Parathyroid adenoma (tissue), 2 donors: Measurements from ENCODE around the gene TMEM135.
A peak's percentile ranks its signal among the peaks of the same experiment; 100 is the strongest.

ENCODE experiments used
- H2AFZ ChIP-seq: fragments of 300-600 bp; sonication (generic); one replicate; pipeline ENCODE4 v1.7.0; 2017; ENCODE audit warnings: antibody characterized with exemption, mild to moderate bottlenecking
- H3K27ac ChIP-seq: fragments of 300-600 bp; sonication (generic); one replicate; pipeline ENCODE4 v1.7.0; 2017
- H3K27me3 ChIP-seq: fragments of 300-600 bp; sonication (generic); one replicate; pipeline ENCODE4 v1.7.0; 2017; ENCODE audit warnings: low read length; ENCODE audit not compliant: control insufficient read depth, insufficient read depth
- H3K36me3 ChIP-seq: fragments of 300-600 bp; sonication (generic); one replicate; pipeline ENCODE4 v1.7.0; 2017; ENCODE audit warnings: low read length; ENCODE audit not compliant: control insufficient read depth, insufficient read depth
- H3K4me1 ChIP-seq: fragments of 300-600 bp; sonication (generic); one replicate; pipeline ENCODE4 v1.7.0; 2017; ENCODE audit warnings: control low read depth
- H3K4me2 ChIP-seq: fragments of 300-600 bp; sonication (generic); one replicate; pipeline ENCODE4 v1.7.0; 2017; ENCODE audit warnings: low read length
- H3K4me3 ChIP-seq: fragments of 300-600 bp; sonication (generic); one replicate; pipeline ENCODE4 v1.7.0; 2017; ENCODE audit warnings: low read depth, low read length
- H3K79me2 ChIP-seq: fragments of 300-600 bp; sonication (generic); one replicate; pipeline ENCODE4 v1.7.0; 2017; ENCODE audit warnings: control low read depth
- H3K9ac ChIP-seq: fragments of 300-600 bp; sonication (generic); one replicate; pipeline ENCODE4 v1.7.0; 2017; ENCODE audit warnings: mild to moderate bottlenecking
- H3K9me3 ChIP-seq: fragments of 300-600 bp; sonication (generic); one replicate; pipeline ENCODE4 v1.7.0; 2017; ENCODE audit warnings: low read length; ENCODE audit not compliant: control insufficient read depth
- CTCF ChIP-seq: fragments of 300-600 bp; sonication (generic); IDR thresholded peaks from one replicate; pipeline ENCODE4 v1.7.0; 2017; ENCODE audit warnings: antibody characterized with exemption, mild to moderate bottlenecking
- donor health status: primary hyperparathyroidism.

Gene TMEM135

DNA sequence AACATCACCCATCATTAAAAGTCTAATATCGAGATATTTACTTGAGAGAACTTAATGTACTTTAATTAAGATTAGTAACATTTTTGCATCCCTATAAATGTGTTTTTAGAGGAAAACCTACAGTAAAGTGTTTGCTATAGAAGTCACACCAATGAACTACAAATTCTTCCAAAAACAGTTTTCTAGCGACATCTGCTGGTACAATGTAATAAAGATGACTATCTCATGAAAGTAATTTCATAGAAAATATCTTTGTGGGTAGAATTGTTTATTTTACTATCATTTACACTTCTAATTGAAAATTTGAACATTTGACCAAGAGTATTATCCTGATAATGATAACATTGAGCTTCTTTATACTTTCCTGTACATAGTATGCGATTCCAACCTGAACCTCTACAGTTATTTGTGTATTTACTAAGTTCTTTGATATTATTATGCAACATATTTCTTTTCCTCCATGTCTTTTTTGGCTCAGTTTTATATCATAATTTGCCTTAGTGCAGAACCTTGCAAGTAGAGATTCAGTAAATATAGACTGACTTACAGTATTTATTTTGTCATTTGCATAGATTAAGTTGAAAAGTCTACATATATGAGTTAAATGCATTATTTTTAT lies 252.7 kb downstream of the TMEM135 start:
- Histone ChIP-seq H3K9me3 (no peaks in the 10 kb centered on the region), H3K9ac (no peak overlapping the region), H3K79me2 (no peaks in the 10 kb centered on the region), H3K27me3 (no peaks in the 10 kb centered on the region), H3K36me3 (no peaks in the 10 kb centered on the region), H3K4me3 (no peak overlapping the region), H3K4me2 (no peak overlapping the region), H3K4me1 (no peaks in the 10 kb centered on the region), H3K27ac (no peak overlapping the region), H2AFZ (no peak overlapping the region)
- TF ChIP-seq CTCF = peak; percentile 60

DNA sequence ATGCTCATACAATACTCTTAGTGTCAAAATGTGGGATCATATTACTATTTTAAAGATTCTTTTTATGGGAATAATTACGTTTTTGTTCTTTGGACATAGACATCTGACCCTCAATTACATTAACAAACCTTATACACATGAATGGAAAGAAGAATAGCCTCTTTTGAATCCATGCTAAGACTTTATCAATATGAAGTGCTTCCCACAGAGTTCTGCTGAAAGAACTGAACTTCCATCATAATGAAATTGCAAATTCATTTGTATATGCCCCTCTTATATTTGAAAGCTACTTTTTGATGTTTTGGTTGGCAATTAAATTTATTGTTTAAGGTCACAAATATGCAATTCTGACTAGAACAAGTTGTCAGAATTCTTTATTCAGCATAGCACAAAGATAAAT lies 254.9 kb downstream of the TMEM135 start:
- H2AFZ ChIP-seq = no peak overlapping the region
- no peak overlapping the region for H3K4me3 ChIP-seq
- H3K4me2 ChIP-seq = no peak overlapping the region
- no peak for TF ChIP-seq CTCF
- H3K9me3 ChIP-seq = no peaks in the 10 kb centered on the region
- H3K79me2 ChIP-seq = no peaks in the 10 kb centered on the region
- H3K27ac ChIP-seq = no peak overlapping the region
- H3K36me3 ChIP-seq = no peaks in the 10 kb centered on the region
- H3K27me3 ChIP-seq = no peaks in the 10 kb centered on the region
- H3K9ac ChIP-seq = no peak overlapping the region
- no peaks in the 10 kb centered on the region for H3K4me1 ChIP-seq

DNA sequence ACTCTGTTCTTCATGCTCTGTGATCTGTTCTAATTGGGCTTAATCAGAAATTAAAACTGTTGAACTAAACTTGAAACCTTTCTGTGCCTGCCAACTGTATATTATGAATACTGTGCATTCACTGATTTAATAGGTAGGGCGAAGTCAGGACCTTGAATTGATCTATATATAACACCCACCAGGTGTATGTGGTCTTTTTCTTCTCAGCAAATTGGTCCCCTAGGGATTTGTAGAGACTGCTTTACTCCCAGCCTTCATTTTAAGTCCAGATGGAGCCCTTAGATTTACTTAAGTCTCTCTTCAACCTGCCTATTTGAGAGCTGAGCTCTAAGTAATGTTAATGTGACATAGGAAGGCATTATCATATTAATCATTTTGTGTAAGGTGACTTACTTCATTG lies 257.5 kb downstream of the TMEM135 start:
- H3K27ac ChIP-seq = no peak overlapping the region
- no peaks in the 10 kb centered on the region for H3K4me1 ChIP-seq
- no peak for TF ChIP-seq CTCF
- no peak overlapping the region for H2AFZ ChIP-seq
- H3K36me3 ChIP-seq = no peaks in the 10 kb centered on the region
- H3K9me3 ChIP-seq = no peaks in the 10 kb centered on the region
- no peak overlapping the region for H3K4me3 ChIP-seq
- H3K27me3 ChIP-seq = no peaks in the 10 kb centered on the region
- no peaks in the 10 kb centered on the region for H3K79me2 ChIP-seq
- H3K9ac ChIP-seq = no peak overlapping the region
- H3K4me2 ChIP-seq = no peak overlapping the region

DNA sequence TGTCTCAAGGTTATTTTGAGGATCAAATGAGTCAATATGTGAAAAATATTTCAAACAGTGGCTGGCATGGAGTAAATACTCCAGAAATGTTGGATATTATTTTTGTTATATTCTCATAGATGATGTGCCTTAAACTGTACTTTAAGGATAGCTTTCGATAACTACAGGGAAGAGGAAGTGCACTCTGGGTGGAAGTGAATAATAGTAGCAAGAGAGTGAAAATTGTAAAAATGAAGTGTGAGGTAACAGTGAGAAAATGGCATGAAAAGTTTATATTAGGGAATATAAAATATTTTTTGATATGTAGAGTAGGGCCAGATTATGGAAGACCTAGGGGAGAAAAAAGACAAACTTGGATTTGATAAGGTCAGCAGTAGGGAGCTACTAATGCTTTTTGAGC lies 258.9 kb downstream of the TMEM135 start:
- no peaks in the 10 kb centered on the region for H3K4me1 ChIP-seq
- no peak overlapping the region for H3K4me2 ChIP-seq
- TF ChIP-seq CTCF = no peak
- no peak overlapping the region for H2AFZ ChIP-seq
- H3K27me3 ChIP-seq = no peaks in the 10 kb centered on the region
- no peaks in the 10 kb centered on the region for H3K36me3 ChIP-seq
- no peak overlapping the region for H3K4me3 ChIP-seq
- H3K79me2 ChIP-seq = no peaks in the 10 kb centered on the region
- no peak overlapping the region for H3K27ac ChIP-seq
- no peaks in the 10 kb centered on the region for H3K9me3 ChIP-seq
- H3K9ac ChIP-seq = no peak overlapping the region

GRCh38 chr11:87298155-87298554 lies 260.4 kb downstream of the TMEM135 start:
- no peaks in the 10 kb centered on the region for H3K36me3 ChIP-seq
- H3K4me3 ChIP-seq = no peak overlapping the region
- no peaks in the 10 kb centered on the region for H3K9me3 ChIP-seq
- TF ChIP-seq CTCF = no peak
- no peaks in the 10 kb centered on the region for H3K27me3 ChIP-seq
- no peak overlapping the region for H3K27ac ChIP-seq
- H3K4me1 ChIP-seq = no peaks in the 10 kb centered on the region
- H3K9ac ChIP-seq = no peak overlapping the region
- no peaks in the 10 kb centered on the region for H3K79me2 ChIP-seq
- no peak overlapping the region for H2AFZ ChIP-seq
- H3K4me2 ChIP-seq = no peak overlapping the region
